ENCODE data around the gene RNF144B.
"Not testable (repeated sequence)": the region's sequence is repeated elsewhere in the genome, so short reads cannot be mapped to it uniquely, and the experiment has no call there.

The RNF144B gene

DNA sequence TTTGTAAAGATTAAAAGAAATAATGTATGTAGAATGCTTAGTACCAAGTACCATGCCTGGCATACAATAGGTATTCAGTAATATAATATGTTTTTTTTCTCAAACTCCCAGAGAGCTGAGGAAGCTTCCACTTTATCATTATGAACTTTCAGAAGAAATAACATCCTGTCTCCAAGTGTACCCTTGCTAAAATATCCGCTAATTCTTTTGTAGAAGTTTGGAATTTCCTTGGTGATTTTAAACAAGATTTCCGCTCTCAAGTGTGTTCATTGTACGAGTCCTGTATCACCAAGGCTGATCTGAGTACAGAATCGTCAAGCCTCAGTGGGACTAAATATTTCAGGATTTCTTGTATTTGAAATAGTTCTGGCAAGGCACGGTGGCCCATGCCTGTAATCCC lies 16.1 kb upstream of the RNF144B start:
- DNase-seq (ENCODE audit: low read depth, low spot score), result no peak

DNA sequence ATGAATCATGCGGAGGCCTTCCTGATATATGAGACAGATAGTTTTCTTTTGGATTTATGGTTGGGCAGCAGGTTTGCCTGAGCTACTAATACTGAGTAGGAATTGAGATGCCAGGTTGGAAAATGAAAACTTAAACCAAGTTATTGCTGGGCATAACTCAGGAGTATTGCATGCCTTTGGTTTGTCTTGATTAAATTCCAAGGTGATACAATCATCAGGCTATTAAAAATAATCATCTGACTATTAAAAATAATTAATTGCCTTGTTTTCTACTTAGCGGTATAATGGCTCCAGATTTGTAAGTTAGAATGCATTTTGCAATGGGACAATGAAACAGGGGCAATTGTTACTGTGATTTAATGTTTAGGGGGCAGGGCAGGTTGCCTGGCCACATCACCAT lies 15.5 kb upstream of the RNF144B start:
- DNase-seq (ENCODE audit: low read depth, low spot score), result no peak

DNA sequence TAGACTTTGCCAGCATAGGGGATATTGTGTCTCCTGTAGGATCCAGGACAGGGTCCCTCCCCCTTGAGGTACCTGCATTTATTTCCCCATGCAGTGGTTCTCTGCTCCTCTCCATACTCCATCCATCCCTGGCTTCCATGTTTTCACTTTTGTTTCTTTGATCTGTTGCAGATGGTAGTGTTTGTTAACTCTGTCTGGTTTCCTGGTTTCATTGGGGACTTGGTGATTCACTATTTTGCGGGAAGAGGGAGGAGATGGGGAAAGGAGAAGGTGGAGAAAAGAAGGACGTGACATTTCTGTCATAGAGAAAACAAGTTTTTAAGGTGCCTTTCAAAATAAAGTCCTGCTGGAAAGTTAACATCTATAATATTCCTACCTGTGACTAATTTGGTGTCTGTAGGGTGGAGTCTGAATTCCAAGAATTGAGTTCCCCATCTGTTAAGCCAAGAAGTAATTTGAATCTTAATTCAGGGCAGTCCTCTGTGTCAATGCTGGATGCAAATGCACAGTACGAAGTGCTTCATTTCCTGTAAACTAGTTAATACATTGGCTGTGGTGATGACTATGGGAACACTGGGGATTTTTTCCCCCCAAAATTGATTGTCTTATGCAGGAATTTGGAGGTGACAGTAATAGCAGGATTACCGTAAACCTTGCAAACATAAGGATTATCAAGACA lies 6.9 kb upstream of the RNF144B start:
- no peak for DNase-seq (ENCODE audit: low read depth, low spot score)

DNA sequence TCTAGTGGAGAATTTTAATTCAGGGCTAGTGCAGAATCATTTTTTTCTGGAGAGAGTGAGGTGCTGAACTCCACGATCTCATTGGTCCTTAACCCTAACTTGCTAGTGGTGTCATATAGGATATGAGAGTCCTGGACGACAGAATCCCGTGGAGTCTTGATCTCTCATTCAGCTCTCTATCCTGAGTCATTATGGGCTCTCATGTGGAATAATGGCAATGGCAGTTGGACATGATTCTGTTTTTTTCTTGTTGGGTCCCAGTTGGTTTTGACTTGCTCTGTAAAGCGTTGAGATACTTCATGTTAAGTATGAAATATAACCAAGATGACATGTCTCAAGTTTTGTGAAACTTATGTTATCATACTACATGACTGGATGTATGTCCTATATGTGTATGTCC lies 6.3 kb upstream of the RNF144B start:
- no peak for DNase-seq (ENCODE audit: low read depth, low spot score)

DNA sequence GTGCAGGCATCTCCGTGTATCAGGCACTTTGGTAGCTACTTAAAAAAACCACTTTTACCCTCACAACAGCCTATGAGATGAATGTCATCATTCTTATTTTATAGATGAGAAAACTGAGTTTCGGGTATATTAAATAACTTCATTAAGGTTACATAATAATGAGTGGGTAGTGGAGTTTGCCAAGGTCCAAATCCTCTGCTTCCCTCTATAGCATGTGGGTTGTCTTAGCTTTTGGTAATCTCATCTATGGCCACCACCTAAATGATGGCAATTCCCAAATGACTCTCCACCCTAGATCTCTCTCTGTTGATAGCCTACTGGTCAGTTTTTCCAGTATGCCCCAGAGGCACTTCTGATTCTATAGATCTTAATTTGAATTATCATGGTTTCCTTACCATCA lies 3.7 kb upstream of the RNF144B start:
- no peak for DNase-seq (ENCODE audit: low read depth, low spot score)

DNA sequence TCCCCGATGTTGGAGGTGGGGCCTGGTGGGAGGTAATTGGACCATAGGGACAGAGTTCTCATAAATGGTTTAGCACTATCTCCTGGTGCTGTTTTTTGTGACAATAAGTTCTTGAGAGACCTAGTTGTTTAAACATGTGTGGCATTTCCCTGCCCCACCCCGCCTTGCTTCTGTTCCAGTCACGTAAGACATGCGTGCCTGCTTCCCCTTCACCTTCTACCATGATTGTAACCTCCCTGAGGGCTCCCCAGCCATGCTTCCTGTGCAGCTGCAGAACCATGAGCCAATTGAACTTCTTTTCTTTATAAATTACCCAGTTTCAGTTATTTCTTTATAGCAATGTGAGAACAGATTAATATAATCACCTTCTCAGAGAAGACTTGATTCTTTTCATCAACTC lies 2.5 kb upstream of the RNF144B start:
- no peak for DNase-seq (ENCODE audit: low read depth, low spot score)

DNA sequence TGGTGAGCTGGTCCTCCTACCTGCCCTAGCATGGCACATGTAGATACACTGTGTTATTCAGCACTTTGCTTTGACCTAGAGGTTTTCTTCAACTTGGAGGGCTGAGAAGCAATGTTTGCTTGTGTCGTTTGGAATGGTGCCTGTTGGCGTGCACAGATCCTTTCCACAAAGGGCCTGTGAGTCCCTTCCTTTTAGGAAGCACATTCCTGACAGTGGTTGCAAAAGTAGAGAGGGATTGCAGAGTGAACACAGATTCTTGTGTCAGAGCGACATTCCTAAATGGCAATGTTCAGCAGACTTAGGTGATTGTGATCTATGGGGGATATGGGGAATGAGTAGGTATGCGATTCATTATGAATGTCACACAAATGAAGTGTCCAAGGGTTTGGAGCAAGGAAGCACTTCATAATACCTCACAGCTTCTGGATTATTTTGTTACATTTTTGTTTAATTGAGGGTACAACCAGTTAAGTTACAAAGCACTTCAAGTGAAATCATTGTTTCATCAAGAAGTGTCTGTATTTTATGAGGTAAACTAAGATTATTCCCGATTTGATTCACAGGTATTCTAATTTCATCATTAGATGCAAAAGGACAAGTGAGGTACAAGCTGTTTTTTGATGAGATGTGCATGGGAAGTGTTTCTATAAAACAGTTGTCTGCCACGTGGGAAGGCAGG lies 713 bp upstream of the RNF144B start:
- no peak for DNase-seq (ENCODE audit: low read depth, low spot score)

DNA sequence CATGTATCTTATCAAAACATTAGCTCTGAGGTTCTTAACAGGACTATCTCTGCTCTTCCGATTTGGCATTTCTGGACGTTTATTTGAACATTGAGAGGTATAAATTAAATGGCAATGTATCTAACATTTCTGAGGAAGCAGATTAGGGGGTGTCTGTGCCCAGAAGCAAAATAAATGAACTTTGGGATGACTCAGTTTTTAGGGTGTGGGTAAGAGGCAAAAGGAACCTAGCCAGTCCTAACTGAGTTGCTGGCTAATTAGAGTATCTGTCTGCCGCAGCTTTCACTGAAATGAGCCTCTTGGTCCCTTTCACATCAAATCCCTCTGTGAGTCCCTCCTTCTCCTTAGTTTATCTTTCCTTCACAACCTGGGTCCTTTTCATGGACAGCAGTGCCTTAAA lies 1.1 kb downstream of the RNF144B start:
- DNase-seq (ENCODE audit: low read depth, low spot score), result no peak

DNA sequence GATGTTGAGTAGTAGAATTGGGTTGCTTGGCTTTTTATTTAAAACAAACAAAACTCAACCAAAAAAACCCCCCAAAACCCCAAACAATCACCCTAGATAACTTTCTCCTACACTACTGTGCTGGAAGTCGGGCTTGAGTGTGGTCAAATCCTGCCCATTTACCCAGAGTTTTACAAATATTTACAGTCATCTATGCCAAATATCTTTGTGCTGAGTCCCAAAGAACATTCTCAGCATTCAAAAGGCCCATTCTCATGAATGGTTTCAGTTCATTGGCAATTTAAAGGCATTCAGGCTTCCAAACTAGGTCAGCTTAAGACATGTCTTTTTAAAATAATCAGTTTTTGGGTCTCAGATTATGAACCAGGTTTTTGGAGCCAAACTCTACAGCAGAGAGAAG lies 1.8 kb downstream of the RNF144B start:
- DNase-seq (ENCODE audit: low read depth, low spot score), result no peak

DNA sequence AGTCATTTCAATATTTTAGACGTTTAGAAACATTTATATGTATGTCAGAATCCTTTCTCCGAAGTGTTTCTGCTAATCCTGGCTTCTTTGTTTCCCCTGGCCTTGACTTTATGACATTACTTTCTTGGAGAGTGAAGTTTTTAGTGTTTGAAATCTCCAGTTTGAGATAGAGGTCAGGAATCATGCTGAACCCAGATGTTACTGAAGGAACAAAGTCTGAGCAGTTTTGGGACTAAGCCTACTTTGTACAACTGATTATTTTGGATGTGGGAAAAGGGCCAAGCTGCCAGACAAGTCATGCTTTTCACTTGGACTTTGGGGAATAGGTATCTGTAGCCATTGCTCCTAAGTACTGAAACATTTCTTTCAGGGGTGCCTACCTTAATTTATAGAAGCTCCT lies 2.3 kb downstream of the RNF144B start:
- no peak for DNase-seq (ENCODE audit: low read depth, low spot score)

DNA sequence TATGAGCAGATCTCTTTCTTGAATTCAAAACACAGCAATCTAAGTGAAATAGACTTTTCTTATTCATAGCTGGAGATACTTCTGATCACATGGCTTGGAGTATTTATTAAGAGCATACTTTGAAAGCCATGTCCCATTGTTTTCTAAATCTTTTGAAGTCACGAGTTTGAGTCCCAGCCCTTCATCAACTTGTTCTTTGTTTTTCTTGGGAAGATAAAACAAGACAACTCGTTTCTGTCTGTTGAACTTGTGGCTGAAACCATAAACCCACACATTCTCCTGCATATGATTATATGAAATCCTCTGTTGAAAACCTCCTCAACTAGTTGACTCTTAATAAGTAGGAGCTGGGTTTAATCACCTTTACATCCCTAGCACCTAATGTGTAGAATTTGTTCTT lies 3.3 kb downstream of the RNF144B start:
- DNase-seq (ENCODE audit: low read depth, low spot score), result no peak

DNA sequence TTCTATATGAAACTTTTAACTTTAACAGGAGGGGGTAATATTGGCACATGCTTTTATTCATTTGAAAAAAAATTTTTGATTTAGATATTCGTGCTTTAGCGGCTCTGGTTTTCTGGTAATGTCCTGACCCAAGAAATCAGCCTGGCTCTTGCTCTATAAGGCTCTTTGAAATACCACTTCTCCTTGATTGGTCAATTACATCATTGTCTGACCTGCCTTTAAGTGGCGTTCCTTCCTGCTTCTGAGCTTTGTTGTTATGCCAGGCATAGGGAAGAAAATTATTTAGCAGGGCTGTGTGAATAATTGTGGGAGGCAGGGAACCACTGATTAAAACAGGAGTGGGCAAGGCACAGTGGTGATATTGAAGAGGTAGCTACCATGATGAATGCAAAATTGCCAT lies 3.9 kb downstream of the RNF144B start:
- DNase-seq (ENCODE audit: low read depth, low spot score), result no peak

DNA sequence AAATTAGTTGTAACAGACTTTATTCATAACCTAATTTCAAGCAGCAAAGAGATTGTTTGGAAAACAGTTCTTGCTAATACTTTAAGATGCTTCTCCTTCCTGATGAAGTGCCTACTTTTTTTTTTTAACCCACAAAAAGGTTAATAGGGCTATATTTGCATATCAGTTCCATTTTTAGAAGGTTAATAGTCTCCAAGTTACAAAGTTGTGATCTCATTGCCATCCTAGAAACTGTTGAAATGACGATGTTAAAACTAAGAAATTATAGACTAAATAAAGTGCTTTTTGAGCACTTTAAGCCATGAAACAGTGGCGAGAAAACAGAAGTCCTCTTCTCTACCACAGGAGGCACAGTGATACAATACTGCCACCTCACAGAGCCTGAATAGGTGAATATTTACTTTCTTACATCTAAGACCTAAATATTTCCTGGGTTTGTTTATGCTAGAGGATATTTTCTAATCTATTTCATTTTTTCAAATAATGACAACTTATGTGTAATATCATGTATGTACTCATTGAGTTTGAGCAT lies 5.3 kb downstream of the RNF144B start:
- no peak for DNase-seq (ENCODE audit: low read depth, low spot score)

DNA sequence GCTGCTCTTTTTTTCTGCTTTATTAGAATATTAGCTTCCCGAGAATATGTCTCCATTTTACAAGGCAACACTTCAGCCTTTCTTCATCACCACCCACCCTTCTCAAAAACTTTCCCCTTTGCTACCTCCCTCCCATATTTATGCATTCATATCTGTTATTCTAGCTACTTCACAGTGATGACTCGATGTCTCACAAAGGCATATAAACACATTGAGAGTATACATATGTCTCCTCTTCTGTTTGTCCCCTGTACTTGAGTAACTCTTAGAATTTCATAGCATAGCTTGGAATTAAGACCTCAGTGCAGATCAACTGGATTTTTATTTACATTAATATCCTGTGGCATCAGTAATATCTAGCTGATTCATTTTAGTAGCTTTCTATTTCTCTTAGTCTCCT lies 6.5 kb downstream of the RNF144B start:
- no peak for DNase-seq (ENCODE audit: low read depth, low spot score)

DNA sequence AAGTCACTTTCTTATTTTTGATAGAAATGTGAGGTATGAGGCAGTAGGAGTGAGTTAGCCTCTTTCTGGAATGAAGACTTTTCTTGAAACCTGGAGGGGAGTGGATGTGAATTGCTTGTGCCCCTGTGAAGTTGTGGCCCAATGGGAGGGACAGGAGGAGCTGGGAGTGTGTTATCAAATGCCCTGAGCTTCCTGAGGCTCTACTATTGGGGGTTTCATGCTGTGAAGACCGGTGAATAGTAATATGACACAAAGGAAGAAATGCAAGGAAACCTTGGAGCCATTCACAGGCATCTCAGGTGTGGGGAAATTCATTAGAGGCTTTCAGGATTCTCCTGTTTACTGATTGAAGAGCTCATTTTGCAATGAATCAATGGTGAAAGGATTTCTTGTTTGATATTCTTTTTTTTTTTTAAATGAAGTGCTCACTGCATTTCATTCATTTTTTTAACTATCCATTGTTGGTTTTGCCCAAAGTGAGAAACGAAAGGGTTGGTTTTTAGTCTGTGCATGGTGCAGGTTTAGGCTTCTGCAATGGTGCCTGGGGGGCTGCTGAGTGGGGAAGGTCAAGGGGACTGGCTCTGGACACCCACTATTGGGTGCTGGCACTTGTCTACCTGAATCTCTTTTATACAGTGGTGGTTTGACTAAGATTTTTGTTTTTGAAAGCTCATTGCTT lies 8.2 kb downstream of the RNF144B start:
- no peak for DNase-seq (ENCODE audit: low read depth, low spot score)

DNA sequence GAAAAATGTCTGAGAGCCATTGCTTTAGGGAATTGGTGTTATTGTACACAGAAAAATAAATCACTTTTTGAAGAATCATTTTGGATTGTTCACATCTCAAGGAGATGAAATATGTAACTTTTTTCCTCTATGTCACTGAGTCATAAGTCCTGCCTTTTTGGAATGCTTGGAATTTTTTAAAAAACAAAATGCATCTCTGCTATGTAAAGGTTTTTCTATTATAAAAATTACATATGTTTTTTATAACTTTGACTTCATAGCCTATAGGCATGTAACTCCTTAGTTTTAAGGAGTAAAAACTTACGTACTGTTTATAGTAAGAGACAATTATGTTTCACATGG lies 8.7 kb downstream of the RNF144B start:
- DNase-seq (ENCODE audit: low read depth, low spot score), result no peak

DNA sequence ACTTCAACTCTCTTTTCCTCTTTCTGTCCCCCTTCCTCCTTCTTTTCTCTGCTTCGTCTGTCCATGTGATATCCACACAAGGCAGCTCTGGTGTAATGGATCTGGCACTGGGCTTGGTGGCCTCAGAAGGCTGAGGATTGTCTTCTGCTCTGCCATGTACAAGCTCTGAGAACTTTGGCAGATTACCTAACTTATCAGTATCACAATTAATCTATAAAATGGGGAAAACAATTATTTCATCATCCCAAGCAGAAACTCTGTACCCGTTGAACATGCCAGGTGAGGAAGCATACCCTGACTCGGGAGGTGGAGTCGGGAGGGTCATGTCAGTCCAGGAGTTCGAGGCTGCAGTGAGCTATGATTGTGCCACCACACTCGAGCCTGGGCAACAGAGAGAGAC lies 10.6 kb downstream of the RNF144B start:
- no peak for DNase-seq (ENCODE audit: low read depth, low spot score)

DNA sequence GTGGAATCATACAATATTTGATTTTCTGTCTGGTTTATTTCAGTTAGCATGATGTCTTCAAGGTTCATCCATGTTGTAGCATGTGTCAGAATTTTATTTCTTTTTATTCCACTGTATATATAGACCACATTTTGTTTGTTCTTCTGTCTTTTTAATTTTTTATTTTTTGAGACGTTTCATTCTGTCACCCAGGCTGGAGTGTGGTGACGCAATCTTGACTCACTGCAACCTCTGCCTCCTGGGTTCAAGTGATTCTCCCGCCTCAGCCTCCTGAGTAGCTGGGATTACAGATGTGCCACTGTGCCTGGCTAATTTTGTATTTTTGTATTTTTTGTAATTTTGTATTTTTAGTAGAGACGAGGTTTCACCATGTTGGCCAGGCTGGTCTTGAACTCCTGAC lies 11.1 kb downstream of the RNF144B start:
- DNase-seq (ENCODE audit: low read depth, low spot score), result not testable (repeated sequence)

DNA sequence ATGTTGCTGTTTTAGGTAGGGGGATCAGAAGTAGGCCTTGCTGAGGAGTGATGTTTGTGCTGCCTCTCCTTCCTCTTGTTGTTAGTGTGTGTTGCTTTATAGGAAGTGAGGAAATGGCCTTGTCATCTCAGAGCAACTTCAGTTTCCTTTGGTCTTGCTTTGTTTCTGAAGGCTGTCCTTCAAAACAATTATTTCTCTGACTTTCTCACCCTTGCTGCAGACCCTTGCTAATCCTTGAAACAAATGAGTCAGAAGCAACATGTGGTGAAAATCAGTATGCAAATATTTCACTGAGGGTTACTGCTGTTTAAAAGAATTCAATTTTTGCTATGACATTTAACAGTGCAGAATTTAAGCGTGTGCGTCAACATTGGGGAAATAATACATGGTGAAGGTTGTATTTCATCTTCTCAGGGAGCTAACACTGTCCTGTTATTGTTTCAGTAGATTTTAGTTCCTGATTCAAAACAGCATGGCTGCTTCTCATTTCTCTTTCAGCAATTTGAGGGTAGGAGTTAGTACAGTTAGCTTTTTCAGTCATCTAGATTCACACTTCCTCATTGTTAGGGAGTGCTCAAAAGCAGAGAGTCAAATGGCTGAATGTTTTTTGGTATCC lies 13.8 kb downstream of the RNF144B start:
- DNase-seq (ENCODE audit: low read depth, low spot score), result no peak

DNA sequence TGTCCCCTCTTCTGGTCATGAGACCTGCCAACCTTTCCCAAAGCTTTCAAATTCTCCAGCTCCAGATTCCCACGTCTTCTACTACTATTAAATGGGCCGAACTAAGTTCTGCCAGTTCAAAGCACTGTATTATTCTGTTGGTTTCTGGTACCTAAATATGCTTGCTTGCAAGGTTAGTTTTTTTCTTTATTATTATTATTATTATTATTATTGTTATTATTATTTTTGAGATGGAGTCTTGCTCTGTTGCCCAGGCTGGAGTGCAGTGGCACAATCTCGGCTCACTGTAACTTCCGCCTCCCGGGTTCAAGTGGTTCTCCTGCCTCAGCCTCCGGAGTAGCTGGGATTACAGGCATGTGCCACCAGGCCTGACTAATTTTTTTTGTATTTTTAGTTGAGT lies 17.8 kb downstream of the RNF144B start:
- DNase-seq (ENCODE audit: low read depth, low spot score), result not testable (repeated sequence)

DNA sequence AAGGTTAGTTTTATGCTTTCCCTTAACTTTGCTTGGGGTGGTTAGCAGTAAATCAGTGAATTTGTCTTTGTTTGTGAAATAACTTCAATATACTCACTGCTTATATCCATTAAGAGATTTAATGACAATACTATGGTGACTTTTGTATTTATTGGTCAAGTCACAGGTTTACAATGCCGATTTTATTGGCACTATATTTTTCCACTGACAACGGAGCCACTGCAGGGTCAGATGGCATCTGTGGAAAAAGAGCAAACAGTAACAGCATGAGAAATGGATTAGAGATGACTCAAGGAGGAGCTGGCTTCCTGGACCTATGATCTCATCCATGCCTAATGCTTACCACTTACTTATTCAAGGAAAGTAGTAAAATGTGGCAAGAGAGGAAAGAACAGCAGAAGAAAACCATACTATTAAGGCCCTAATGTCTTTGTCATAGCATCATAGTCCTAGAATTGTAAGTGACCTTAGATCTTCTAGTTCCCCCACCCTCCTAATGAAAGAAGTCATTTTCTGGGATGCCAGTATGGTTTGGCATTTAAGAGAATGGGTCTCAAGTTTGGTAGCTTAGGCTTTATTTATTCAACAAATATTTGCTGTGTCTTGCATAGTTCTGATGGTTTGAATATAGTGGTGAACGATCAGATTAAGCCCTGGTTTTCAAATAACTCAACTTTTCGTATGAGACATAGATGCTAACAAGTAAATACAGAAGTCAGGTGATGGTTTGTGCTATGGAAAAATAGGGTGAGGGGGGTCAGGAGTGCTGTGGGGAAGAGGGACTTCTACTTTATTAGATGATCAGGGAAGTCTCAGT lies 18.5 kb downstream of the RNF144B start:
- no peak for DNase-seq (ENCODE audit: low read depth, low spot score)

All from activated naive CD8-positive, alpha-beta T cell treated with anti-CD3 and anti-CD28 coated beads, Interleukin-2, amount 50 U/mL, for 16 hours (primary cell).